ENCODE results near the gene ZNF440. TPM values are rescaled to one million over a fixed set of nuclear protein-coding genes. Genes with fewer than 3 reads are reported as not detected.
"Not testable (repeated sequence)": the region's sequence is repeated elsewhere in the genome, so short reads cannot be mapped to it uniquely, and the experiment has no call there.

The ZNF440 gene
- total RNA-seq (10 to 100 TPM in 4 of 5 donors, 1 to 10 TPM in 1; 6.3 to 19.8 (median 17.7) TPM), total RNA-seq (5.6 to 38.8 (median 11.4) reads per million in 29 experiments)
- 16.9 TPM for total RNA-seq (2013)

GRCh38 chr19:11814029-11814699 lies at the start of gene ZNF440:
ZNF440 (plus strand) TSS chr19:11814273; CDS start chr19:11814448, 175 bp downstream.
- ChIA-PET POLR2A (no interaction called here), CTCF (interaction anchor here in 1 of 2 donors (1.0 to 3.5 kb wide), 2 partner anchors 16 to 24 kb away, joined by 3 to 18 read pairs; partner anchors contain the start of gene ZNF491)
- peak within 1 kb of the TSS; percentile 68 to 82 for H3K27ac Mint-ChIP-seq
- Histone ChIP-seq H3K4me1 (ENCODE audit: control insufficient read depth in 1 of 2, extremely low read depth in 1 of 2, insufficient read depth in 2 of 2, low read length in 2 of 2) (peaks cover 0 to 20% of the 10 kb centered on the region in 2 experiments), H3K27me3 (replicated peaks in 1 of 2; ENCODE audit: control insufficient read depth in 2 of 2, extremely low read depth in 1 of 2, insufficient read depth in 2 of 2, low read length in 1 of 2) (no peaks in the 10 kb centered on the region), H3K36me3 (ENCODE audit: control insufficient read depth in 2 of 2, extremely low read depth in 1 of 2, insufficient read depth in 1 of 2, low read length in 1 of 2) (no peaks in the 10 kb centered on the region), H3K27ac (ENCODE audit: low read length) (peak within 1 kb of the TSS; percentile 54), H3K4me3 (ENCODE audit: control insufficient read depth in 1 of 2, extremely low read depth in 1 of 2, low read length in 1 of 2) (peak within 1 kb of the TSS; percentile 68 to 97), H3K9me3 (no peaks in the 10 kb centered on the region)
- H3K4me1 Mint-ChIP-seq: peaks cover 26 to 38% (median 31%) of the 10 kb centered on the region in 3 donors
- ATAC-seq (replicated peaks in 1 of 4) (peak; percentile 98 to 99 (median 99)), DNase-seq (peak; percentile 39 to 86 (median 72))
- H3K27me3 Mint-ChIP-seq: no peaks in the 10 kb centered on the region
- peaks cover 0 to 4% (median 0%) of the 10 kb centered on the region in 3 donors for H3K9me3 Mint-ChIP-seq
- under 1% methylated on average over 43 of the region's 55 CpGs for WGBS (ENCODE audit: insufficient coverage)
- peak within 1 kb of the TSS; percentile 90 to 93 (median 90) for H3K4me3 Mint-ChIP-seq
- peaks cover 15% of the 10 kb centered on the region for H3K36me3 Mint-ChIP-seq

GRCh38 chr19:11766597-11767591 lies 47.2 kb upstream of the ZNF440 start, which contains the start of gene ZNF441:
ZNF441 (plus strand) TSS chr19:11767000; CDS start chr19:11767194, 194 bp downstream.
- Histone ChIP-seq H3K4me3 (ENCODE audit: control insufficient read depth in 1 of 2, extremely low read depth in 1 of 2, low read length in 1 of 2) (peak within 1 kb of the TSS; percentile 71 to 87), H3K27me3 (replicated peaks in 1 of 2; ENCODE audit: control insufficient read depth in 2 of 2, extremely low read depth in 1 of 2, insufficient read depth in 2 of 2, low read length in 1 of 2) (no peaks in the 10 kb centered on the region), H3K36me3 (ENCODE audit: control insufficient read depth in 2 of 2, extremely low read depth in 1 of 2, insufficient read depth in 1 of 2, low read length in 1 of 2) (no peaks in the 10 kb centered on the region), H3K27ac (ENCODE audit: low read length) (peak within 1 kb of the TSS; percentile 78), H3K4me1 (ENCODE audit: control insufficient read depth in 1 of 2, extremely low read depth in 1 of 2, insufficient read depth in 2 of 2, low read length in 2 of 2) (peaks cover 4 to 19% of the 10 kb centered on the region in 2 experiments), H3K9me3 (no peaks in the 10 kb centered on the region)
- H3K27me3 Mint-ChIP-seq: peaks cover 4 to 9% of the 10 kb centered on the region in 2 donors
- peak within 1 kb of the TSS; percentile 97 to 99 (median 98) for H3K4me3 Mint-ChIP-seq
- peak; percentile 70 to 94 (median 83) for DNase-seq
- peaks cover 26% of the 10 kb centered on the region for H3K36me3 Mint-ChIP-seq
- POLR2A ChIA-PET: interaction anchor here in 1 of 2 donors (0.5 kb wide), 1 partner anchor 1413 kb away, joined by 3 read pairs; no protein-coding TSS in a partner anchor
- H3K27ac Mint-ChIP-seq: peak within 1 kb of the TSS; percentile 95
- peak; percentile 94 to 97 (median 95) for ATAC-seq (replicated peaks in 1 of 4)
- CTCF ChIA-PET: interaction anchor here in 1 of 2 donors (0.6 kb wide), 1 partner anchor 38 kb away, joined by 13 read pairs; no protein-coding TSS in a partner anchor
- H3K4me1 Mint-ChIP-seq: peaks cover 21 to 25% (median 23%) of the 10 kb centered on the region in 3 donors
- H3K9me3 Mint-ChIP-seq: peaks cover 8 to 29% (median 22%) of the 10 kb centered on the region in 3 donors
- WGBS (ENCODE audit: insufficient coverage): under 1% methylated on average over 60 of the region's 61 CpGs

GRCh38 chr19:11767633-11768133 lies 46.4 kb upstream of the ZNF440 start:
- POLR2A ChIA-PET: no interaction called here
- ATAC-seq (replicated peaks in 1 of 4) (no peak), DNase-seq (peak in 8 of 35 experiments; percentile 0 to 18 (median 7))
- peak overlapping the region; percentile 71 for H3K27ac ChIP-seq (ENCODE audit: low read length)
- no peaks in the 10 kb centered on the region for H3K9me3 ChIP-seq
- CTCF ChIA-PET: no interaction called here
- H3K4me1 Mint-ChIP-seq: peaks cover 21 to 25% (median 23%) of the 10 kb centered on the region in 3 donors
- peaks cover 11 to 35% (median 26%) of the 10 kb centered on the region in 3 donors for H3K9me3 Mint-ChIP-seq
- H3K4me3 ChIP-seq (ENCODE audit: control insufficient read depth in 1 of 2, extremely low read depth in 1 of 2, low read length in 1 of 2): peak overlapping the region; percentile 71 to 87
- H3K36me3 ChIP-seq (ENCODE audit: control insufficient read depth in 2 of 2, extremely low read depth in 1 of 2, insufficient read depth in 1 of 2, low read length in 1 of 2): no peaks in the 10 kb centered on the region
- H3K27me3 ChIP-seq (replicated peaks in 1 of 2; ENCODE audit: control insufficient read depth in 2 of 2, extremely low read depth in 1 of 2, insufficient read depth in 2 of 2, low read length in 1 of 2): no peaks in the 10 kb centered on the region
- peak overlapping the region; percentile 82 to 90 for H3K27ac Mint-ChIP-seq
- peaks cover 1 to 4% of the 10 kb centered on the region in 2 donors for H3K27me3 Mint-ChIP-seq
- H3K4me1 ChIP-seq (ENCODE audit: control insufficient read depth in 1 of 2, extremely low read depth in 1 of 2, insufficient read depth in 2 of 2, low read length in 2 of 2): peaks cover 4 to 19% of the 10 kb centered on the region in 2 experiments
- peaks cover 31% of the 10 kb centered on the region for H3K36me3 Mint-ChIP-seq
- H3K4me3 Mint-ChIP-seq: peak overlapping the region; percentile 97 to 99 (median 98)
- WGBS (ENCODE audit: insufficient coverage): 6% methylated on average over 15 of the region's 20 CpGs

GRCh38 chr19:11769995-11770394 lies 44.1 kb upstream of the ZNF440 start:
- ATAC-seq (replicated peaks in 1 of 4) (no peak), DNase-seq (no peak)
- no peak overlapping the region for H3K27ac Mint-ChIP-seq
- Histone ChIP-seq H3K9me3 (peaks cover 7% of the 10 kb centered on the region), H3K27me3 (replicated peaks in 1 of 2; ENCODE audit: control insufficient read depth in 2 of 2, extremely low read depth in 1 of 2, insufficient read depth in 2 of 2, low read length in 1 of 2) (no peaks in the 10 kb centered on the region), H3K4me1 (ENCODE audit: control insufficient read depth in 1 of 2, extremely low read depth in 1 of 2, insufficient read depth in 2 of 2, low read length in 2 of 2) (peaks cover 4 to 19% of the 10 kb centered on the region in 2 experiments), H3K4me3 (ENCODE audit: control insufficient read depth in 1 of 2, extremely low read depth in 1 of 2, low read length in 1 of 2) (no peak overlapping the region), H3K36me3 (ENCODE audit: control insufficient read depth in 2 of 2, extremely low read depth in 1 of 2, insufficient read depth in 1 of 2, low read length in 1 of 2) (no peaks in the 10 kb centered on the region), H3K27ac (ENCODE audit: low read length) (no peak overlapping the region)
- CTCF ChIA-PET: no interaction called here
- no peak overlapping the region for H3K4me3 Mint-ChIP-seq
- peaks cover 21 to 28% (median 25%) of the 10 kb centered on the region in 3 donors for H3K4me1 Mint-ChIP-seq
- POLR2A ChIA-PET: no interaction called here
- peaks cover 48% of the 10 kb centered on the region for H3K36me3 Mint-ChIP-seq
- peaks cover 0 to 1% of the 10 kb centered on the region in 2 donors for H3K27me3 Mint-ChIP-seq
- H3K9me3 Mint-ChIP-seq: peaks cover 18 to 46% (median 38%) of the 10 kb centered on the region in 3 donors
- WGBS (ENCODE audit: insufficient coverage): 100% methylated on average over 1 of the region's 4 CpGs

GRCh38 chr19:11771520-11771919 lies 42.6 kb upstream of the ZNF440 start:
- H3K4me3 ChIP-seq (ENCODE audit: control insufficient read depth in 1 of 2, extremely low read depth in 1 of 2, low read length in 1 of 2); H3K27me3 Mint-ChIP-seq; H3K27ac Mint-ChIP-seq; DNase-seq; CTCF ChIA-PET; H3K27ac ChIP-seq (ENCODE audit: low read length); POLR2A ChIA-PET; H3K27me3 ChIP-seq (replicated peaks in 1 of 2; ENCODE audit: control insufficient read depth in 2 of 2, extremely low read depth in 1 of 2, insufficient read depth in 2 of 2, low read length in 1 of 2); ATAC-seq (replicated peaks in 1 of 4); H3K4me3 Mint-ChIP-seq; H3K36me3 ChIP-seq (ENCODE audit: control insufficient read depth in 2 of 2, extremely low read depth in 1 of 2, insufficient read depth in 1 of 2, low read length in 1 of 2); H3K9me3 ChIP-seq: not testable (repeated sequence)
- H3K4me1 ChIP-seq (ENCODE audit: control insufficient read depth in 1 of 2, extremely low read depth in 1 of 2, insufficient read depth in 2 of 2, low read length in 2 of 2): peaks cover 4 to 14% of the 10 kb centered on the region in 2 experiments
- H3K4me1 Mint-ChIP-seq: peaks cover 20 to 27% (median 22%) of the 10 kb centered on the region in 3 donors
- 100% methylated on average over 4 of the region's 11 CpGs for WGBS (ENCODE audit: insufficient coverage)
- peaks cover 57% of the 10 kb centered on the region for H3K36me3 Mint-ChIP-seq
- peaks cover 18 to 54% (median 46%) of the 10 kb centered on the region in 3 donors for H3K9me3 Mint-ChIP-seq

Data from T-cell (primary cell).